DMS79 treated with DMSO at 0.1 percent for 48 hours (cell line): ENCODE results near the gene CALD1.

Experiments used
- DNase-seq: peaks from one replicate; lab custom pipeline; 2025; lab: John Stamatoyannopoulos, UW

CALD1 gene

GRCh38 chr7:134926396-134926795, 147.0 kb downstream of the CALD1 start:
- no peak for DNase-seq

GRCh38 chr7:134927076-134927475, 147.6 kb downstream of the CALD1 start:
- no peak for DNase-seq

GRCh38 chr7:134927723-134928122, 148.3 kb downstream of the CALD1 start:
- DNase-seq = no peak

- no peak for DNase-seq
These were observed 149.1 kb downstream of the CALD1 start for GRCh38 chr7:134928554-134928953.

- no peak for DNase-seq
These were observed 152.1 kb downstream of the CALD1 start for GRCh38 chr7:134931487-134931886.

GRCh38 chr7:134932707-134933370, 153.4 kb downstream of the CALD1 start:
- DNase-seq = no peak

GRCh38 chr7:134933460-134934068, 154.1 kb downstream of the CALD1 start:
- no peak for DNase-seq

GRCh38 chr7:134935701-134936100, 156.3 kb downstream of the CALD1 start:
- DNase-seq = no peak

GRCh38 chr7:134936893-134937510, 157.6 kb downstream of the CALD1 start:
- DNase-seq = no peak

GRCh38 chr7:134938141-134938540, 158.7 kb downstream of the CALD1 start:
- DNase-seq = no peak

GRCh38 chr7:134939136-134939535, 159.7 kb downstream of the CALD1 start:
- no peak for DNase-seq

- DNase-seq = no peak
These were observed 161.3 kb downstream of the CALD1 start for GRCh38 chr7:134940729-134941128.

GRCh38 chr7:134941185-134941900, 161.9 kb downstream of the CALD1 start:
- DNase-seq = no peak

GRCh38 chr7:134941952-134942351, 162.5 kb downstream of the CALD1 start:
- DNase-seq = no peak

- no peak for DNase-seq
These were observed 163.4 kb downstream of the CALD1 start for GRCh38 chr7:134942690-134943466.

GRCh38 chr7:134943785-134944400, 164.5 kb downstream of the CALD1 start:
- peak; percentile 3 for DNase-seq

- no peak for DNase-seq
These were observed 166.3 kb downstream of the CALD1 start for GRCh38 chr7:134945691-134946090.

- no peak for DNase-seq
These were observed 166.8 kb downstream of the CALD1 start for GRCh38 chr7:134946260-134946659.

GRCh38 chr7:134947329-134947728, 167.9 kb downstream of the CALD1 start:
- DNase-seq = no peak

GRCh38 chr7:134947831-134948230, 168.4 kb downstream of the CALD1 start:
- DNase-seq = no peak

- no peak for DNase-seq
These were observed 168.8 kb downstream of the CALD1 start for GRCh38 chr7:134948246-134948645.

- no peak for DNase-seq
These were observed 169.3 kb downstream of the CALD1 start for GRCh38 chr7:134948736-134949135.
